H1 (cell line): ENCODE data around the gene LNX2. TPM values are rescaled to one million over a fixed set of nuclear protein-coding genes. Genes with fewer than 3 reads are reported as not detected.

Experiments used
- CTCF ChIA-PET: fragments of 300-600 bp; sonication (Branson Sonifier 250); formaldehyde crosslinking; loops from one replicate; lab custom pipeline; 2021; ENCODE audit not compliant: partially characterized antibody; lab: Charles Lee
- POLR2A ChIA-PET: fragments of 300-600 bp; sonication (Branson Sonifier 250); formaldehyde crosslinking; loops from one replicate; lab custom pipeline; 2021; ENCODE audit warnings: inconsistent platforms; ENCODE audit not compliant: partially characterized antibody; lab: Charles Lee
- DNase-seq, 2 experiments: peaks; one replicate each; pipeline versions ENCODE4 v3.0.0 to v3.0.0-alpha.2; 2010 to 2022; ENCODE audit warnings: low spot score in 2 of 2, low read depth in 1 of 2, mixed read lengths in 1 of 2
- FAIRE-seq: peaks from 2 replicates; lab custom pipeline; 2011; peaks lifted over from hg19 to GRCh38; lab: Jason Lieb, UNC
- H2AFZ ChIP-seq: 2 replicates; pipeline ENCODE4 v1.8.1; 2012; ENCODE audit warnings: low read length, inconsistent platforms
- H2AK5ac ChIP-seq: 2 replicates; pipeline ENCODE4 v1.6.1; 2013; ENCODE audit warnings: low read depth, low read length
- H2BK120ac ChIP-seq: replicated peaks from 2 replicates; pipeline ENCODE3; 2013; ENCODE audit warnings: low read depth, low read length, inconsistent platforms
- H2BK12ac ChIP-seq: 2 replicates; pipeline ENCODE4 v1.6.1; 2013; ENCODE audit warnings: low read depth, low read length
- H2BK15ac ChIP-seq: 2 replicates; pipeline ENCODE4 v1.6.1; 2013; ENCODE audit warnings: low read length
- H2BK20ac ChIP-seq: 2 replicates; pipeline ENCODE4 v1.6.1; 2013; ENCODE audit warnings: low read length
- H2BK5ac ChIP-seq: 2 replicates; pipeline ENCODE4 v1.6.1; 2013; ENCODE audit warnings: low read depth, low read length
- H3K14ac ChIP-seq: 2 replicates; pipeline ENCODE4 v1.6.1; 2013; ENCODE audit warnings: inconsistent platforms; ENCODE audit not compliant: insufficient read length
- H3K18ac ChIP-seq: 2 replicates; pipeline ENCODE4 v1.6.1; 2013; ENCODE audit warnings: low read length; ENCODE audit errors: extremely low read depth
- H3K23ac ChIP-seq: 2 replicates; pipeline ENCODE4 v1.6.1; 2013; ENCODE audit warnings: inconsistent platforms; ENCODE audit not compliant: insufficient read length
- H3K23me2 ChIP-seq: 2 replicates; pipeline ENCODE4 v1.6.1; 2013; ENCODE audit warnings: low read depth, low read length
- H3K27ac ChIP-seq: 2 replicates; pipeline ENCODE4 v1.6.1; 2011; ENCODE audit warnings: low read depth, low read length, inconsistent platforms
- H3K27me3 ChIP-seq, 4 experiments: replicated peaks in 1 of 4; 1 replicate in 1 of 4; 2 replicates in 3 of 4; pipeline versions ENCODE4 v1.6.1 to v1.8.1; 2011 to 2013; ENCODE audit warnings: low read length in 3 of 4, mild to moderate bottlenecking in 3 of 4, inconsistent platforms in 2 of 4, mixed read lengths in 2 of 4, moderate library complexity in 1 of 4; ENCODE audit not compliant: control insufficient read depth in 3 of 4, insufficient read depth in 3 of 4; ENCODE audit errors: extremely low read depth in 1 of 4
- H3K36me3 ChIP-seq, 4 experiments: 2 replicates each; pipeline versions ENCODE4 v1.6.1 to v1.8.1; 2011 to 2013; ENCODE audit warnings: mild to moderate bottlenecking in 4 of 4, low read length in 3 of 4, moderate library complexity in 2 of 4, control low read depth in 1 of 4, inconsistent platforms in 1 of 4; ENCODE audit not compliant: insufficient read depth in 4 of 4, control insufficient read depth in 2 of 4
- H3K4ac ChIP-seq: replicated peaks from 2 replicates; pipeline ENCODE3; 2013; ENCODE audit warnings: low read length, low read depth, mixed read lengths, inconsistent platforms; ENCODE audit not compliant: insufficient read length
- H3K4me1 ChIP-seq, 4 experiments: replicated peaks in 1 of 4; 1 replicate in 1 of 4; 2 replicates in 3 of 4; pipeline versions ENCODE4 v1.6.1 to v1.8.1; 2011 to 2013; ENCODE audit warnings: low read length in 3 of 4, inconsistent platforms in 2 of 4, mixed read lengths in 1 of 4; ENCODE audit not compliant: insufficient read depth in 4 of 4, control insufficient read depth in 3 of 4
- H3K4me2 ChIP-seq, 2 experiments: 2 replicates each; pipeline versions ENCODE4 v1.6.1 to v1.8.1; 2011 to 2013; ENCODE audit warnings: low read depth in 2 of 2, low read length in 2 of 2, control low read depth in 1 of 2, inconsistent platforms in 1 of 2, mild to moderate bottlenecking in 1 of 2; ENCODE audit not compliant: insufficient read depth in 1 of 2
- H3K4me3 ChIP-seq, 4 experiments: fragments of 200-600, 300-600 bp in 1 of 4; sonication (generic), shearing (Covaris generic), sonication (Bioruptor Twin) in 1 of 4; 2 replicates each; pipeline versions ENCODE4 v1.5.1 to v1.8.1; 2011 to 2016; ENCODE audit warnings: low read length in 4 of 4, low read depth in 3 of 4, control low read depth in 2 of 4, inconsistent platforms in 2 of 4, mild to moderate bottlenecking in 2 of 4, mixed read lengths in 1 of 4, moderate library complexity in 1 of 4; ENCODE audit not compliant: insufficient read depth in 2 of 4; ENCODE audit errors: extremely low read depth in 1 of 4
- H3K56ac ChIP-seq: replicated peaks from 2 replicates; pipeline ENCODE3; 2013; ENCODE audit warnings: low read depth, mild to moderate bottlenecking, mixed read lengths, low read length, inconsistent platforms; ENCODE audit not compliant: insufficient read length
- H3K79me1 ChIP-seq: 2 replicates; pipeline ENCODE4 v1.6.1; 2013; ENCODE audit warnings: low read depth, low read length, control low read depth
- H3K79me2 ChIP-seq, 2 experiments: 2 replicates each; pipeline versions ENCODE4 v1.6.1 to v1.8.1; 2012 to 2013; ENCODE audit warnings: low read length in 2 of 2, mild to moderate bottlenecking in 2 of 2, inconsistent platforms in 1 of 2; ENCODE audit not compliant: insufficient read depth in 2 of 2, control insufficient read depth in 1 of 2
- H3K9ac ChIP-seq, 4 experiments: replicated peaks in 1 of 4; 1 replicate in 1 of 4; 2 replicates in 3 of 4; pipeline versions ENCODE4 v1.6.1 to v1.8.1; 2011 to 2013; ENCODE audit warnings: low read depth in 3 of 4, low read length in 3 of 4, control low read depth in 2 of 4, mild to moderate bottlenecking in 2 of 4, moderate library complexity in 2 of 4, inconsistent platforms in 1 of 4; ENCODE audit errors: extremely low read depth in 1 of 4
- H3K9me3 ChIP-seq, 2 experiments: 2 replicates each; pipeline versions ENCODE4 v1.6.1 to v1.8.1; 2012 to 2013; ENCODE audit warnings: mild to moderate bottlenecking in 2 of 2, moderate library complexity in 2 of 2, control low read depth in 1 of 2, inconsistent platforms in 1 of 2, low read depth in 1 of 2, low read length in 1 of 2, mixed read lengths in 1 of 2; ENCODE audit not compliant: insufficient read depth in 2 of 2
- H4K20me1 ChIP-seq, 2 experiments: replicated peaks in 1 of 2; 2 replicates each; pipeline versions ENCODE3 to v1.8.1; 2011 to 2013; ENCODE audit warnings: inconsistent platforms in 2 of 2, low read length in 2 of 2, mild to moderate bottlenecking in 1 of 2; ENCODE audit not compliant: insufficient read depth in 2 of 2, control insufficient read depth in 1 of 2
- H4K5ac ChIP-seq: 2 replicates; pipeline ENCODE4 v1.6.1; 2013; ENCODE audit warnings: low read length, low read depth, mixed read lengths, inconsistent platforms; ENCODE audit not compliant: insufficient read length
- H4K8ac ChIP-seq: 2 replicates; pipeline ENCODE4 v1.8.0; 2013; ENCODE audit warnings: mild to moderate bottlenecking, moderate library complexity, low read length, inconsistent platforms; ENCODE audit not compliant: insufficient read depth; ENCODE audit errors: extremely low read depth
- H4K91ac ChIP-seq: replicated peaks from 2 replicates; pipeline ENCODE3; 2013; ENCODE audit warnings: low read length, mixed read lengths, inconsistent platforms; ENCODE audit not compliant: insufficient read length
- BRCA1 ChIP-seq: IDR thresholded peaks from 2 replicates; pipeline ENCODE4 v1.6.1; 2012; ENCODE audit warnings: low read depth, low read length, improper control_type of control experiment
- CHD2 ChIP-seq: IDR thresholded peaks from 2 replicates; pipeline ENCODE4 v1.6.1; 2012; ENCODE audit warnings: low read length, improper control_type of control experiment
- CTBP2 ChIP-seq: IDR thresholded peaks from 2 replicates; pipeline ENCODE4 v1.7.0; 2011; ENCODE audit warnings: borderline replicate concordance, mild to moderate bottlenecking, moderate library complexity, mixed read lengths, low read length; ENCODE audit not compliant: insufficient read depth, insufficient read length
- EGR1 ChIP-seq: IDR thresholded peaks from 2 replicates; pipeline ENCODE4 v1.6.1; 2011; ENCODE audit warnings: low read depth, low read length, borderline replicate concordance
- KDM4A ChIP-seq: IDR thresholded peaks from one replicate; pipeline ENCODE4 v1.7.1; 2012; ENCODE audit warnings: low read depth, mild to moderate bottlenecking, moderate library complexity, low read length, inconsistent platforms; ENCODE audit not compliant: severe bottlenecking
- RFX5 ChIP-seq: IDR thresholded peaks from 2 replicates; pipeline ENCODE4 v1.6.1; 2011; ENCODE audit warnings: low read depth, low read length, improper control_type of control experiment, borderline replicate concordance
- SAP30 ChIP-seq: fragments of 300-600 bp; sonication (generic); IDR thresholded peaks from 2 replicates; pipeline ENCODE4 v1.7.1; 2012; ENCODE audit warnings: low read length, moderate library complexity, mild to moderate bottlenecking, inconsistent platforms; ENCODE audit not compliant: insufficient read depth, insufficient replicate concordance
- TAF1 ChIP-seq: IDR thresholded peaks from 2 replicates; pipeline ENCODE4 v1.6.1; 2011; ENCODE audit warnings: mild to moderate bottlenecking, low read depth, low read length
- TAF7 ChIP-seq: optimal IDR thresholded peaks from 2 replicates; pipeline ENCODE3; 2011; ENCODE audit warnings: low read depth, mild to moderate bottlenecking, inconsistent platforms, low read length, moderate library complexity, borderline replicate concordance
- WGBS, 2 experiments: shearing (Covaris generic) in 1 of 2; methylation state at CpG; one replicate each; pipeline versions ENCODE4 v1.1.6 to v1.1.7; 2013 to 2015; ENCODE audit warnings: low lambda C conversion rate in 2 of 2, mixed read lengths in 2 of 2, inconsistent platforms in 1 of 2, low coverage in 1 of 2, missing lambda C conversion rate in 1 of 2; ENCODE audit not compliant: insufficient replicate concordance in 2 of 2, insufficient coverage in 1 of 2, insufficient read length in 1 of 2; ENCODE audit errors: extremely low coverage in 1 of 2, missing lambda C conversion rate in 1 of 2; 5-methylcytosine and 5-hydroxymethylcytosine counted together
- polyA plus RNA-seq, 7 experiments: library from polyadenylated mRNA; depleted of rRNA in 3 of 7; stranded (reverse) in 5 of 7; unstranded in 2 of 7; fragments of >200 nt in 5 of 7; fragments of 200-250 nt in 2 of 7; gene quantifications; 1 replicate in 5 of 7; 2 replicates in 1 of 7; 4 replicates in 1 of 7; pipeline versions ENCODE4 v1.2.1 to v1.2.3, GENCODE V29; 2011 to 2013; ENCODE audit warnings: missing spikeins in 2 of 7, mixed read lengths in 2 of 7
- total RNA-seq: library from RNA; stranded (reverse); fragmentation: NEBNext Ultra II Directional; extraction: Animal tissue kit (Norgen Biotek cat#: 25700); gene quantifications from 2 replicates; pipeline ENCODE4 v1.2.1, GENCODE V29; 2021

Gene LNX2
- total and polyA plus RNA-seq, 2 of the 8 experiments (the other 6 are each of a cell fraction or from before 2014, with no cell fraction given), result 6.4 to 13.9 TPM

DNA sequence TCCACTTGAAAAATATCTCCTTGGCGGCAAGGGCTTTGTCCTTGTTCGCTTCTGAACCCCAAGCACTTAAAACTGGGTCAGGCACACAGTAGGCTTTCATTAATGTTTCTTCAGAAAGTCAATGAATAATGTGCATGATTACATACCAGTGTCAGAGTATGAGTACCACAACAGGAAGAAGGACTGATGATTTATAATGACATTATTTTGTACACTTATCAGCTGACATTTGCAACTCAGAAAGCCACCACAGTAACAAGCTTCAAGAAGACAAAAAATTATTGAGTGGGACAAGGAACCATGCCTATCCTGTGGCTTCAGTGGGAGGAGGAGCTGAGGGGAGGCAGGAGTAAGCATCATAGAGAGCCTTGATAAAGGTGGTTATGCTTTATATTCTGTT, 11.3 kb upstream of the LNX2 start:
- Histone ChIP-seq H2BK12ac (no peak overlapping the region), H3K4ac (no peak overlapping the region), H3K4me3 (no peak overlapping the region), H4K8ac (no peak overlapping the region), H3K18ac (no peak overlapping the region), H3K27ac (no peak overlapping the region), H3K56ac (no peak overlapping the region), H2BK5ac (no peak overlapping the region), H2BK15ac (no peak overlapping the region), H3K23me2 (no peaks in the 10 kb centered on the region), H3K4me2 (no peak overlapping the region), H3K79me1 (peaks cover 7% of the 10 kb centered on the region), H4K91ac (no peak overlapping the region), H3K4me1 (no peaks in the 10 kb centered on the region), H2BK120ac (no peak overlapping the region), H2AK5ac (no peak overlapping the region), H3K9ac (no peak overlapping the region), H4K20me1 (peaks cover 8 to 11% of the 10 kb centered on the region in 2 experiments), H3K9me3 (no peaks in the 10 kb centered on the region), H4K5ac (no peak overlapping the region), H3K14ac (no peak overlapping the region), H2AFZ (no peak overlapping the region), H3K79me2 (peaks cover 0 to 71% of the 10 kb centered on the region in 2 experiments; a peak in 3 of 4 replicates), H3K23ac (no peak overlapping the region), H3K36me3 (peaks cover 3 to 15% (median 5%) of the 10 kb centered on the region in 4 experiments; a peak in 6 of 8 replicates), H3K27me3 (no peaks in the 10 kb centered on the region), H2BK20ac (no peak overlapping the region)
- DNase-seq, result no peak
- CTCF ChIA-PET, result interaction anchor here (1.5 kb wide), 1 partner anchor 8 kb away, joined by 4 read pairs; no protein-coding TSS in a partner anchor
- FAIRE-seq, result no peak
- 74% methylated on average over 2 of the region's 2 CpGs; no CpG with 5 or more reads in 1 of the 2 experiments for whole genome bisulfite sequencing, 2 experiments
- POLR2A ChIA-PET, result interaction anchor here (6.5 kb wide), 1 partner anchor 8 kb away, joined by 26 read pairs; no protein-coding TSS in a partner anchor
- TF ChIP-seq BRCA1 (no peak), CTBP2 (no peak), CHD2 (no peak), TAF7 (no peak), SAP30 (no peak), TAF1 (no peak), RFX5 (no peak), EGR1 (no peak), KDM4A (no peak)
